Measurements from ENCODE around the gene FSTL4.

Gene FSTL4

DNA sequence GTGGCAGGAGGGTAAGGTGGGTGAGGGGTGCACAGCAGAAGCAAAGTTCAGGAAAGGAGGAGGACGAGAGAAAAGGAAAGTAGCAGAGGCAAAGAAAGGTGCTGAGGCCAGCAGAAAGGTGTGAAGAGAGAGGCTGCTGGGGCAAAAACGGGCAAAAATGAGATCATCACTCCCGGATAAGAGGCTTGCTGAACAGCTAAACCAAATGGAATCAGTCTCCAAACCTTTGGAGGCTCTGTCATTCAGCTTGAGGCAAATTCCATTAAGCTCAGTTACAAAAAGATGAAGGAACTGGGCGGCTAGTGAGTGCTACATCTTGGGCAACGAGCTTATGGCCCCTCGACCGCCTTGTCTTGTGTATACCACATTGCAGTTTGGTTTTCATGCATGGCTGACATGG lies 136.4 kb downstream of the FSTL4 start:
- DNase-seq (ENCODE audit: low spot score), result no peak

DNA sequence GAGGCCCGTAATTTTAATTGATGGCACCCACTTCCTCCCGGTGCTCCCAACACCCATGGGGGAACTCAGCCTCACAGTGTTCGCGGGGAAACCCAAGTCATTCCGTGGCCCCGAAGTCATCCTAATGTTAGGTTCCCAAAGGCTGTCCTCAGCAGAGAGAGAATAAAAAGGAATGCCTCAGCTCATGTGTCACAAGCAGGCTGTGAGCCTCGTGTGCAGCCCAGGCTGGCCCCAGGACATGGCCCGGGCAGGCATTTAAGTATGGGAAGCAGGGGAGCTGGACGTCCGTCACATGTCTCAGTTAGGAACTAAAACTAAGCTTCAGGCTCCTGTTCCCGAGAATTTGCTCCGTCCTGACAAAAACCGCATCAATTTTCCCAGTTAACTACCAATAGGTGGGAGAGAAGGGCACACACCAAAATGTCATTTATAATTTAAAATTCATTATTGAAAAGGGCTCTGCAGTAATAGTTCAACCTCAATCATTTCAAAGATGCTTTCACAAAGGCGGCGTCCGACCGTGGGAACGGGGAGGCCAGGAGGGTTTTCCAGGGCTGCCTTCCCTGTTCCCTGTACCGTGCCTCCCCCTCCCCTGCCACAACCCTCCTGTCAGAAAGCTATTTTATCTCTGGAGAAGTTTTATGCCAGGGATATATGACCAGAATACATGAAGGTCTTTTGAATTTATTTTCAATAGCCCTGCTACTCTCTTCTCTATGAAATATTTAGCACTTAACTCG lies 137.3 kb downstream of the FSTL4 start:
- DNase-seq (ENCODE audit: low spot score), result no peak

DNA sequence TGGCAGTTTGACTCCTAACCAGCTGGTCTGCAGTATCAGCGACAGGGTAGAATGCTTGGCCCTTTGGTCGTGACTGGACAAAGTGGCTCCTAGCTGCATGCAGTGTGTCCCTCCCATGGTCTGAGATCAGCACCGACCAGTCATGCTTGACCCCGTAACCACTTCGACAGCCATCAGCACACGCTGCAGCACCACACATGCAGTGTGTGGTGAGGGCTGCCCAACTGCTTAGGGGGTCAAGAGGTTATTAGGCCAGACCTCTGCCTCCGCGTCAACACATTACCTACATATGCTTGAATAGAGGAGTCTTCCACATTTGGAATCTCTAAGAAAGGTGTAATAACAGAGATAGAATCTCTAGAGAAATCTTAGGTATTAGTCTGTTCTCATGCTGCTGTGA lies 139.1 kb downstream of the FSTL4 start:
- DNase-seq (ENCODE audit: low spot score), result no peak

DNA sequence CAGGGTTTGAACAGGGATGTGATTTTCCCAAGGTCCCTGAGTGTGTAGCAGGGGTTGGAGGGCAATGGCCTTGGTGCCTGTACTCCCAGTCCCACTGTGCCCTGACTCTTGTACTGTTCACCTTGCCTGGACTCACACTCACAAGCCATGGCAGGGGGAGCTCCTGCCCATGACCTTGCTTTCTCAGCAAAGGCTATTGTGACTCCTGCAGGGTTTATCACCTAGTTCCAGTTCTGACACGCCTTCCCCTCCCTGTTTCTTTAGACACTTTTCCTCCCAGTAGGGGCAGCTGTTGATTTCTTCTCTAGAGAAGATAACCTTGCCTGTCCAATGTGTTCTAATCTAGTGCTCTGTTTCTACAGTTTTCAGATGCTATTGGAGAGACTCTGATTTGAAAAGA lies 139.5 kb downstream of the FSTL4 start:
- DNase-seq (ENCODE audit: low spot score), result no peak

DNA sequence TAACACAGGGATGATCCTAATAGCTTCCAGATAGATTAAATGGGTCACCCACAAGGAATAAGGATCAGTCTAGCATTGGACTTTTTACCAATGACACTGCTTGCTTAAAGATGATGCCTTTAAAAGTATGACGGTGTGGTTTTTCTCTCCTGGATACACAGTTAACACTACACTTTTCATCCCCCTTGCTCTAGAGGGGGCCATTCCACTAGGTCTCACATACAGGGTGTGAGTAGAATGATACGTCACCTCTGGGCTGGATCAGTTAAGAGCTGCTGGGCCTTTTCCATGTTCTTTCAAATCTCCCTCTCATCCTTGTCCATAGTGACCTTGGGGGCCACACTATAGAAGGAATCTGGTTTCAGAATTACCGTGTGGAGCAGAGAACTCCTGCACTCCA lies 140.6 kb downstream of the FSTL4 start:
- no peak for DNase-seq (ENCODE audit: low spot score)

DNA sequence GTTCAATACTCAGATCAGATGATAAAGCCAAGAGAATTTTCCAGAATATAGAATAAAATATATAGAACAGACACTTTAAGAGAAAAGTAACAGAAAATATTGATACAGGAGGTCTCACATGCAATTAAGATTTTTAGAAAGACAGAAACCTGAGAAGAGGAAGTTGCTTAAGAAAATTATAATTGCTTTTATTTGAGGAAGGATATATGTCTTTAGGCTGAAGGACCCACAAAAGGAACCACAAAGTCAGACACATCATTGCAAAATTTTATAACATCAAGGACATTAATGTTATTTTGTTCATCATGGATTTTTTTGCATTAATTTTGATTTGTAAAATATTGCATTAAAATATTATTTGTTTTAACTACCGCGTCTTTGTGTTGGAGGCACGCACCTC lies 141.5 kb downstream of the FSTL4 start:
- DNase-seq (ENCODE audit: low spot score), result no peak

DNA sequence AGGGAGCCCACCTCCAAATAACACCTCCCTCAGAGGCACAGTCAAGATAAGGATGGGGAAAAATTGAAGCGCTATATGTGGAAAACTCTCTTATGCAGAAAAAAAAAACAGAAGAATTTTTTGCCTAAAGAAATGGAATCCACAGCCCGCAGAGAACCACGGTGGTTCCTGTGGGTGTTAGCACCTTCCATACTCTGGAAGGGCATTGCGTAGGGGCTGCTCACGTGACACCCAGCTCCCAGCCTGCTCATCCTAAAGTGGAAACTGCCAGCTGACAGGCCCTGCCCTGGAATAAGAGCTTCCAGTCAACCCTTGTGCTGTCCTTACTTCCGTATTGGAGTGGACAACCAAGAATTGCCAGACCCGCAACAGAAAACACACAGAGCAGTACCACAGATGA lies 142.5 kb downstream of the FSTL4 start:
- DNase-seq (ENCODE audit: low spot score), result no peak

DNA sequence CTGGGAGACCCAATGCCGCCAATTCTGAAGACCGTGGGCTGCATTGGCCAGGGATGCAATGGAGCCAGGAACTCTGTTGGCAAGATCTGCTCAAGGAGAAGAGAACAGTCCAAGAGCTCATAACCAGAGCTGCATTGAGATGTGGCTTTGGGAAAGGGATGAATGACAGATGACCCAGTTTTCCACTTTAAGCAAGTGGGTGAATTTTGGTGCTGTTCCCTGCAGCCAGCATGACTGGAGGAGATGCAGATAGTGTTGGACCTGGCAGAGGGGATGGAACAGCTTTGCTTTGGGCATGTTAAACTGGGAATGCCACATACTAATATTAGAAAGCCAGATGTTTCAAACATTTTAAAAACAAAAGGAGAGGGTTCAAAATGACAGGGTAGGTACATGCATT lies 143.1 kb downstream of the FSTL4 start:
- DNase-seq (ENCODE audit: low spot score), result no peak

DNA sequence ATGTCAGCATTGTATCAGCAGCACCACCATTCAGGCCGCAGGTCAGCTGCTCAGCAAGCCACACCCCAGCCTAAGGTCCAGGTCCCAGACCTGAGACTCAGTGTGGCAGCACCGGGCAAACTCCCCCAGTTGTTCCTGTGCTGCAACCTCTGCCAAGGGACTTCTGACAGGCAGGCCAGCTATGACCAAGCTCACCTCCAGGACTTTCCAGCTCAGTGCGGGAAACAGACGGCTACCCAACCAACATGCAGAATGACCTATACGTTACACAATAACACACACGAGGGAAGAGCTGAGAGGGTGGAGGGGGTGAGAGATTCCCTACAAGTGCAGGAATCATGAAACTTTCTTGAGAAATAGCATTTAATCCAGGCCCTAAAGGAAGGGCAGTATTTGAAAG lies 143.7 kb downstream of the FSTL4 start:
- no peak for DNase-seq (ENCODE audit: low spot score)

DNA sequence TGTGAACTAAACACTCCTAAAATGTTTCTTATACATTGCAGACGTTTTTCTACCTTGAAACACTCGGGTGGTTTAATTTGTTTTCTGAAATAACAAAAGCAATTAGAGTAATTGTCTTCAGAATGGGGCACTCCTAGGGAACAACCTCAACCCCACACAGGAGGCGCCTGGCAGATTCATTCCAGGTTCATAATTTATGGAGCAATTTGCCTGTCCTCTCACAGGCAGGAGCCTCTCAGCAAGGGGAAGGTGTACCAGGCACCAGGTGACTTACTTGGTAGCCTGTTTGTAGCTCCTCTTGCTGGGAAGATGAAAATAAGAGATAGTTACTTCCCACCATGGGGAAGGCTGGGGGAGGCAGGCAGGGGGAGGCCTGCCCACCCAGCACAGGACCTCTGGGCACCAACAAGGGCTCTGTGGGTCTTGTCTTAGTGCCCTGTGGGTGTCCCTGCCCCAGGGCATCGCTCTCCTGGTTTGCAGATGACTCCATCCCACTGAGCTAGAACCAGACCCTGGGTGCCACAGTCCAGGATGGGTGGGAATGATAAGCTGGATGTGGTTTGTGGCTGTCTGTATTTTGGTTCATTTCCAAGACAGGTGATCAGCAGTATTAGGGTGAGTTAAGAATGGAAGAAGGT lies 144.4 kb downstream of the FSTL4 start:
- DNase-seq (ENCODE audit: low spot score), result no peak

DNA sequence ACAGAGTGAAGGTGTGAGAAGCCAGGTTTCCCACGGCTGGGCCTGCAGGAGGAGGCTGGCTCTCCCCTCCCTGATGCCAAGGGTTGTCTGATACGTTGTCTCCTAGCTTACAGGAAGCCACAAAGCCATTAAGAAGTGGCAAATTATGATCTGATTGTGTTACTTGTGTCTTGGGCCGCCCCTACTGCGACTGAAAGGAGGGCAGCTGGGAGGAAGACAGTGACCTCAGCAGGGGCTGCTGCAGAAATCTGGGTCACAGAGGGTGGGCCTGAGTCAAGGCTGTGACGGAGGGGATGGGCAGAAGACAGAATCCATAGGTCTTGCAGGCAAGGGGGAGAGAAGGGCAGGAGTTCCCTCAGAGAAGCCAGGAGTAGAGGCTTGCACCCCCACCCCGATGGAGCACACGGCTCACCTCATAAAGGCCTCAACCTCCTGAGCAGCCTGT lies 145.0 kb downstream of the FSTL4 start:
- no peak for DNase-seq (ENCODE audit: low spot score)

DNA sequence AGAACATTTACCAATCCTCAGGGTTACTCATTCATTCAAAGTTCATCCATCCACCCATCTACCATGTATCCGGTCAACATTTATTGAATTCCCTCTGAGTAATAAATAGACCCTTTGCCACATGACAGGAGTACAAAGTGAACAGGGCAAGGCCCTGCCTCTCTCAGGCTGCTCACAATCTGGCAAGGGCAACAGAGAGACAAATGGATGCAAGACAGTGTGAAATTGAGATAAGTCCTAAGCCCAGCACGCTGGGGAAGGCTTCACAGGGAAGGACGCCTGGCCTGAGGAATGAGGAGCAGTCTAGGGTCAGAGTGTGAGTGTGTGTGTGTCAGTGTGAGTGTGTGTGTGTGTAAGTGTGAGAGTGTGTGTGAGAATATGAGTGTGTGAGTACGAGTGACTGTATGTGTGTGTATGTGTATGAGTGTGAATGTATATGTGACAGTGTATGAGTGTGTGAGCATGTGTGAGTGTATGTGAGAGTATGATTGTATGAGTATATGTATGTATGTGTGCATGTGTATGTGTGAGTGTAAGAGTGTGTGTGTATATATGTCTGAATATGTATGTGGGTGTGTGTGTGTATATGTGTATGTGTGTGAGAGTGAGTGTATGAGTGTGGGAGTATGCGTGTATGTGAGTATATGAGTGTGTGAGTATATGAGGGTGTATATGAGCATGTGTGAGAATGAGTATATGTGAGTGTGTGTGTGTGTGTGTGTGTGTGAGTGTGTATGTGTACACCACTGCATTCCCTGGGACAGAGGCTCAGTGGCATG lies 145.6 kb downstream of the FSTL4 start:
- no peak for DNase-seq (ENCODE audit: low spot score)

DNA sequence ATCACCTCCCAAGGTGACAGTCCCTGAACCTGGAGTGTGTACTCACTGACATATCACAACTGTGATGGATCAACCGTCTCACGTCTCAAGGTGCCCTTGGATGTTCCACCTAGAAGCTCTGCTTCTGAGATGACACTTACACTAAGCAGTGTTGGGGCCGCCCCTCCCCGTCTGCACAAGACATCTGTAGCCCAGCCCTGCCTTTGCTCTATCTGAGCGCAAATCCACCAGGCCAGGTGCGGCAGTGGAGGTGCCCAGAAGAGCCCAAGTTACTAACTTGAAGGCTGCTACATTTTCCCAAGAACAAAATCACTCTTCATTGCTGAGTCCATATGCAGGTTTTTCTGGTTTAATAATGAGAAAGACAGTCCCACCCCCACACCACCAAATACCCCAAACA lies 148.3 kb downstream of the FSTL4 start:
- DNase-seq (ENCODE audit: low spot score), result no peak

DNA sequence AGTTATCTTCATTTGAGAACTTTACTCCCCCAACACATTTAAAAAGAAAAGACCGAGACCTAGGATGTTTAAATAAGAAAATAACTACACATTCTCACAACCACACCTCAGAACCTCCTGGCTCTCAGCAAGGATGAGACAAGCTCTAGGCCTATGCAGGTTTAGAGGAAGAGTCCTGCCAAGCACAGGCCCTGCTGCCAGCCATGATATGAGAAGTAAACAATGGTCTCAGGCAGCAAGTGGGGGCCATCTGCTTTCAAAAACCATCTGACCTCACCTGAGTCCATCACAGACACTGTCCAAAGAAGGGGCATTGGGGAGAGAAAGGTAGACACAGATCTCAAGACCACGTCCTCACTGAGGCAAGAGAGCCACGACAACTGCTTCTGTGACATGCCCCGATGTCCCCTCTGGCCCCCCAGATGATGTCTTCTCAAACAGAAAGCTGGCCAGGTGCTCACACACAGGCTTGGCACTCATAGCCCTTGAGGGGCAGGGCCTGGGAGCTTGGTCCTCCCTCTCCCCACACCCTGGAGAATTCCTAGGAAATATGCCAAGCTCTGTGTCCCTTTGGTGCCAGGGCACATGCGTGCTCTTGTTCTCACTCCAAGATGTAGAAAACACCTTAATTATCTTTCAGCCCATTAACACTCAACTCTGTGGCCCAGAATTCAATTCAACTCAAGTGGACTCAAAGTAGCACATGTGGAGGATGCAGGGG lies 150.4 kb downstream of the FSTL4 start:
- DNase-seq (ENCODE audit: low spot score), result no peak

DNA sequence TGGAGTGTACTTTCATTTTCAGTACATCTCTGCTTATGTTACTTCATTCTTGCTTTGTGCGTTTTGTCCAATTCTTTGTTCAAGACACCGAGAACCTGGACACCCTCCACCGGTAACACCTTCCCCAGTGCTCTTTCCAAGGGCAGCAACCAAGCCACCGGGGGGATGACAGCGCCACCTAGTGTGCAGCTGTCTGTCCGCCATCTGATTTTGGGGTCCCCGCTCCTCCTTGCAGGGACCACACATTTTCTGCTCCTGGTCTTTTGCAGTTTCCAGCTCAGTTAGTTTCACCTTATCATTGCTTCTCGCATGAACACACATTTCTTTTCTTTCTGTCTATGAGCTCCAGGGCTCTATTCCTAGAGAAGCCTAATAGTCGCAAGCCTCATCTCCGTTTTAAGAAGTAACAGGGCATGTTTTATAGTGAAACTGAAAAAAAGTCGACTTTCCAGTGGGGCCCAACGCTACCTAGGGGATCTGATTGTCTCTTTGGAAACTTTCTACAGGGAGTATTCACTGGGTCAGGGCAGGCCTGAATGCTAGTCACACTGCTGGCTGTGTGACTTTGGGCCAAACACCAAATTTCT lies 152.1 kb downstream of the FSTL4 start:
- DNase-seq (ENCODE audit: low spot score), result no peak

DNA sequence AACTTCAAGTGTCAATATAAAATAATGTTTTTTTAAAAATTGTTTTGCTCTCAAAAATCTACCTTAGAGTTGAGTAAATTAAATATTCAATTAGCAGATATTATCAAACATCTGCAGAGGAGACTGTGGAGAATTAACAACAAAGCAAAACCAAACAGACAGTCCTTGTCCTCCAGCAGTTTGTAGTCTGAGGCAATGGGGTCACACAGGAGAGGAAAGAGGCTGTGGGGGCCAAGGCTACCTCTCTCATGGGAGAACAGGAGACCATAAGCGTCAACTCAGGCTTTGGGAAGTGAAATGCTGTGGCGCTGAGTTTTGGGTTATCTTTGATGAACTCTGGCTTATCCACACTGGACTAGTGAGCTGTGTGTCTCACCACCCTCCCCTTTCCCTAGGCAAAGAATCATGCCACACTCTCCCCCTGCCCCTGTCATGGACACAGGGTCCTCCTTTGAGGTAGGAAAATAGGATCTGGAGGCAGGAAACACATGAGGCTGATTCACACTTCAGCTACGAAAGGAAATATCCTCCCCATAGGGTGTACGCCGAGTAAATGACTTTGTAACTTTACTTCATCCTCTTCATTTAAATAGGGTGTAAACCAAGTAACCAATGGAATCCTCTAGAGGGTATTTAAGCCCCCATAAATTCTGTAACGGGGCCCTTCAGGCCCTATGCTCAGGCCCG lies 152.7 kb downstream of the FSTL4 start:
- DNase-seq (ENCODE audit: low spot score), result no peak

DNA sequence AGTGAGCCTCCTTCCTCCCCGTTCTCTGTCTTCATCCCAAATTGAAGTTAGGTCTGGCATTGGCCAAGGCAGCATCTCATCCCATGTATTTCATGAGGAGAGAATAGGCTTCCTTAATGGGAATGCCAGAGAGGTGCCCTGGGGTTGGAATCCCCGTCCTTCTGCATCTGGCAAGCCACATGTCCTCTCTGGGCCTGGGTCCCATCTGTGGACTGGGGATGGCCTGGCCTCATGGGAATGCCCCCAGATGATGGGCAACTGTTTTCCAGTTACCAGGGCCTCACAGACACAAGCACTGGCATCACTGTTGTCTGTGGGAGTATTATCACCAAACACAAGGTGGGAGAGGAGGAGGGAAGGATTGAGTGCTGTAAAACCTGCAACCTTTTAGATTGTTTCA lies 153.9 kb downstream of the FSTL4 start:
- no peak for DNase-seq (ENCODE audit: low spot score)

DNA sequence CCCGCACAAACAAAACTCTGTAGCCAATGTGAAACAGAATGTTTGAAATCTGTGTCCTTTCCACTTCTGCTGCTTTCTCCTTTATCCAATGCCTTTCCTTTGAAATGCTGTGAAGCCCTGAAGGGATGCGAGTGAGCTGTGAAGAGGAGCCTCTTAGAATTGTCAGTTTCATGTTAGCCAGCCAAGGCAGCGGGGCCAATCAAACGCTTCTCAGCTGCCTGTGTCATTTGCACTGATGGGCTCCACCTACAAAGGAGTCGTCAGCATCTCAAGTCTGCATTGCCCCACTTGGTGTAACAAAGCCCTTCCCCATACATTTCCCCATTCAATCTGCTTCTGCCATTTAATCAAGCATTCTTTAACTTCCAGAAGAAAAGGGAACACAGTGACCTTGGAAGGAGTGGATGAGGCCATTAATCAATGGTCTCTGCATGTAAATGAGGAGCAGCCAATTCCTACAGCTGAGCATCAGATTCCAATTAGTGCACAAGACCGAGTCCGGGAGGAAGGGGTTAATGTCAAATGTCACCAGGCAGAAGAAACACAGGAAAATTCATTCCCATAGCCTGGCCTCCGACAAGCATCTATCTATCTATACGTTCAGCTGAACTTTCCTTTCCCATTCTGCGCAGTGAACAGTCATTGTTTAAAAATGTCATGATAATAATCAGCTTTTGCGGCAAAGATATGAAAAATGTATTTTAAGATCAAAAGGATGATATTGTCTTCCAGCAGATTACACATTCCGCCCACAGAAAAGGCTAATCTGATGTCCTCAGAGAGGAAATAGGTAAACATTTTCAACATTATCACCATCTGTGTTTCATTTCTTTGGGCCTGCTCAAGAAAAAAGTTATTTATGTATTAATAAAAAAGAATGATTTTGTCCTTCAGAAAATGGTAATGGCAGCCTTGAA lies 154.6 kb downstream of the FSTL4 start:
- no peak for DNase-seq (ENCODE audit: low spot score)

DNA sequence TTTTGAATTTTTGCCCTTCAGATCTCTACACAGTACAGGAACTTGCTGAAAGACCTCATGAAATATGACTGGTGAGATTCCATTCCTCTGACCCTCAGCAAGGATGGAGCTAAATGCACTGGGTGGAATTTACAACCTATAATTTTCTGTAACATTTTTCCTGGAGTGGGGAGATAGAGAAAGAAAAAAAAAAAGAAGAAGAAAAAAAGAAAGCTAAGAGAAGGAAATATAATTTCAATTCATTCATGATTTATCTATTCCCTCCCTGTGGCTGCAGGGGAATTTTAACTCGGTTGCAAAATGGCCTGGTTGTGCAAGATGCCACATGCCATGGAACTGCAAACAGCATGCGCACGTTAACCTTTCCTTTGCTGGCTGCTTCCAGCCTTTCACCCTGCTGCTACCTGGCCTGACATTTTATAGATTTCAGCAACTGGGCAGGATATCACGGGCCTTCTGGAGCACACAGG lies 155.4 kb downstream of the FSTL4 start:
- no peak for DNase-seq (ENCODE audit: low spot score)

DNA sequence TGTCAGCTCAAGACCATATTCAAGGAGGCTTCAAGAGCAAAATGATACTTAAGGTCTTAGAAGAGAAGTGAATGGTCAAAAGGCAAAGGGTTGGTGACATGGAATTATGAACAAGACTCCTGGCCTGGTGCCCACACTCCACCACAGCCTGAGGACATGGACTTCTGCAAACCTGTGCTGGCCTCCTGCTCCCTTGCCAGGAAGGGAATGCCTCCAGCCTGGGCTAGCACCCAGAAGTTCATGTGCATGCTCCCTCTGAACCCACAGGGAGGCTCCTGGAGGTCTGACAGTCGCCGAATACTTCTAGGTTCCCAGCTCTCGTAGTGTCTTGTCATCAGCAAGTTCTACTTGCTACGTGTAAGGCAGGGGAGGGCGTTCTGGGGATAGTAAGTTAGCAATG lies 156.7 kb downstream of the FSTL4 start:
- no peak for DNase-seq (ENCODE audit: low spot score)

All from globus pallidus (tissue), 1 donor.